Ascending aorta (tissue), 2 donors: ENCODE results near the gene ARF4. TPM values are rescaled to one million over a fixed set of nuclear protein-coding genes. Genes with fewer than 3 reads are reported as not detected.
"Not testable (repeated sequence)": the region's sequence is repeated elsewhere in the genome, so short reads cannot be mapped to it uniquely, and the experiment has no call there.

ENCODE experiments used
- DNase-seq, 2 donors: peaks; one replicate each; pipeline ENCODE4 v3.0.0-alpha.2; 2019; ENCODE audit warnings: low spot score in 2 of 2
- H3K27ac ChIP-seq, 2 donors: fragments of 200-600 bp; sonication (generic); one replicate each; pipeline ENCODE4 v1.5.1; 2016 to 2017; ENCODE audit warnings: mild to moderate bottlenecking in 1 of 2
- H3K27me3 ChIP-seq: fragments of 200-600 bp; sonication (generic); one replicate; pipeline ENCODE4 v1.5.1; 2017
- H3K36me3 ChIP-seq, 2 donors: fragments of 200-600 bp; sonication (generic); one replicate each; pipeline ENCODE4 v1.5.1; 2016
- H3K4me1 ChIP-seq, 2 donors: fragments of 200-600 bp; sonication (generic); one replicate each; pipeline ENCODE4 v1.5.1; 2016 to 2017; ENCODE audit warnings: mild to moderate bottlenecking in 1 of 2
- H3K4me3 ChIP-seq, 2 donors: fragments of 200-600 bp; sonication (generic); one replicate each; pipeline ENCODE4 v1.5.1; 2016 to 2017; ENCODE audit warnings: mild to moderate bottlenecking in 1 of 2
- H3K9me3 ChIP-seq, 2 donors: fragments of 200-600 bp; sonication (generic); one replicate each; pipeline ENCODE4 v1.5.1; 2016
- CTCF ChIP-seq, 3 experiments: fragments of 200-600 bp in 2 of 3; fragments of 450-650 bp in 1 of 3; sonication (generic) in 2 of 3; IDR thresholded peaks; one replicate each; pipeline ENCODE4 v1.5.1; 2016 to 2019; ENCODE audit warnings: antibody characterized with exemption in 3 of 3, mild to moderate bottlenecking in 1 of 3, moderate library complexity in 1 of 3
- intact Hi-C: fragments of 100-400 bp; cut with DNase I; formaldehyde crosslinking; loops from one replicate; pipeline ENCODE4 v1.15.1; 2023
- total RNA-seq: library from RNA; depleted of rRNA; stranded (reverse); fragments of >200 nt; gene quantifications from one replicate; pipeline ENCODE4 v1.1.0, GENCODE V29; 2016

The ARF4 gene
- total RNA-seq, 1 donor from 2014 or later = 50.0 TPM

DNA sequence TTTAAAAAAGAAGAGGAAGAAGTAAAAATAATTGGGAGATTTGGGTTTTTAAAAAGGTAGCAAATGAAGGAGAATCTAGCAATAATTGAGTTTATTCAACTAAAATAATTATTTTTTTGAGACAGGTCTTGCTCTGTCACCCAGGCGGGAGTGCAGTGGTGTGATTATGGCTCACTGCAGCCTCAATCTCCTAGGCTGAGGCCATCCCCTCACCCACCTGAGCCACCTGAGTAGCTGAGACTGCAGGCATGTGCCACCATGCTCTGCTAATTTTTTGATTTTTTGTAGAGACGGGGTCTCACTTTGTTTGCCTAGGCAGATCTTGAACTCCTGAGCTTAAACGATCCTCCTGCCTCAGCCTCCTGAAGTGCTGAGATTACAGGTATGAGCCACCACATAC lies 27.7 kb upstream of the ARF4 start:
- Histone ChIP-seq H3K27me3 (no peaks in the 10 kb centered on the region), H3K4me1 (no peaks in the 10 kb centered on the region), H3K4me3 (no peak overlapping the region), H3K9me3 (no peaks in the 10 kb centered on the region), H3K36me3 (peaks cover 41 to 77% of the 10 kb centered on the region in 2 donors), H3K27ac (no peak overlapping the region)
- intact Hi-C loops = no loop called here
- no peak for TF ChIP-seq CTCF (IDR thresholded peaks at IDR 0.05)
- DNase-seq = no peak

GRCh38 chr3:57622362-57622761 lies 25.2 kb upstream of the ARF4 start:
- intact Hi-C loops = no loop called here
- Histone ChIP-seq H3K9me3 (no peaks in the 10 kb centered on the region), H3K4me1 (no peaks in the 10 kb centered on the region), H3K27me3 (no peaks in the 10 kb centered on the region), H3K36me3 (peaks cover 24 to 55% of the 10 kb centered on the region in 2 donors), H3K27ac (no peak overlapping the region), H3K4me3 (no peak overlapping the region)
- DNase-seq = no peak
- no peak for TF ChIP-seq CTCF (IDR thresholded peaks at IDR 0.05)

DNA sequence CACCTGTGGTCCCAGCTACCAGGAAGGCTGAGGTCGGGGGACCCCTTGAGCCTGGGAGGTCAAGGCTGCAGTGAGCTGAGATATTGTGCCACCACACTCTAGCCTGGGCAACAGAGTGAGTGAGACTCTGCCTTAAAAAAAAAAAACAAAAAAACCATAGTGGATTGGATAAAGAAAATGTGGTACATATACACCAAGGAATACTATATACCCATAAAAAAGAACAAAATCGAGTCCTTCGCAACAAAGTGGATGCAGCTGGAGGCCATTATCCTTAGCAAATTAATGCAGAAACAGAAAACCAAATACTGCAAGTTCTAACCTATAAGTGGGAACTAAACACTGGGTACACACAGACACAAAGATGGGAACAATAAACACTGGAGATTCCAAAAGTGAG lies 20.6 kb upstream of the ARF4 start:
- Histone ChIP-seq H3K36me3 (peaks cover 8 to 11% of the 10 kb centered on the region in 2 donors), H3K27me3 (no peaks in the 10 kb centered on the region), H3K4me3 (no peak overlapping the region), H3K27ac (no peak overlapping the region), H3K4me1 (no peaks in the 10 kb centered on the region), H3K9me3 (no peaks in the 10 kb centered on the region)
- no peak for DNase-seq
- TF ChIP-seq CTCF (IDR thresholded peaks at IDR 0.05) = no peak
- intact Hi-C loops = no loop called here

GRCh38 chr3:57616233-57616632 lies 19.1 kb upstream of the ARF4 start:
- H3K27ac ChIP-seq = no peak overlapping the region
- no peaks in the 10 kb centered on the region for H3K4me1 ChIP-seq
- intact Hi-C loops = no loop called here
- no peak overlapping the region for H3K4me3 ChIP-seq
- TF ChIP-seq CTCF (IDR thresholded peaks at IDR 0.05) = no peak
- H3K9me3 ChIP-seq = no peaks in the 10 kb centered on the region
- peaks cover 0 to 8% of the 10 kb centered on the region in 2 donors for H3K36me3 ChIP-seq
- no peak for DNase-seq
- no peaks in the 10 kb centered on the region for H3K27me3 ChIP-seq

- H3K27me3 ChIP-seq, H3K27ac ChIP-seq, intact Hi-C loops, H3K36me3 ChIP-seq, H3K4me3 ChIP-seq, DNase-seq, H3K9me3 ChIP-seq, H3K4me1 ChIP-seq: not testable (repeated sequence)
Measured at GRCh38 chr3:57611870-57612269, 14.7 kb upstream of the ARF4 start.

GRCh38 chr3:57605683-57606082 lies 8.5 kb upstream of the ARF4 start:
- no peak for DNase-seq
- intact Hi-C loops = no loop called here

More at GRCh38 chr3:57605683-57606082, 8.5 kb upstream of the ARF4 start:
- Histone ChIP-seq H3K9me3 (peaks cover 7 to 13% of the 10 kb centered on the region in 2 donors), H3K27ac (no peak overlapping the region), H3K36me3 (peaks cover 5 to 13% of the 10 kb centered on the region in 2 donors), H3K4me1 (no peaks in the 10 kb centered on the region), H3K27me3 (no peaks in the 10 kb centered on the region), H3K4me3 (no peak overlapping the region)
- no peak for TF ChIP-seq CTCF (IDR thresholded peaks at IDR 0.05)
